Heart left ventricle (tissue), 13 donors: ENCODE results near the gene CREBBP.

Source experiments
- CTCF ChIP-seq, 12 donors: fragments of 200-600 bp; sonication (generic) in 4 of 12; IDR thresholded peaks; one replicate each; pipeline versions ENCODE4 v1.5.0 to v1.8.0; 2018 to 2022; ENCODE audit warnings: antibody characterized with exemption in 12 of 12, mild to moderate bottlenecking in 5 of 12
- POLR2A ChIP-seq, 2 donors: fragments of 450-650 bp; IDR thresholded peaks; one replicate each; pipeline ENCODE4 v1.6.1; 2017; ENCODE audit warnings: antibody characterized with exemption in 2 of 2, mild to moderate bottlenecking in 2 of 2, moderate library complexity in 2 of 2
- donor health status: ischemic (EF 13 %, LVEDD 7.1; RV severe dilation, severe dysfunction).
- donor health status: DM: no; HTN: yes; CAD: no.
- donor health status: DM: no; HTN: no; CAD: no.
- donor health status: ischemic (EF 25% LVEDD 6.9; RV normal size, moderate dysfunction).
- donor health status: ischemic (EF 25% LVEDD 5.7; RV mildly dilated, moderate dysfunction).
- donor health status: ischemic (EF 35%, LVEDD 5.7; RV mildly dilated, moderate dysfunction).
- donor health status: nonischemic (EF 11% LVEDD 7.7; RV severe dilation, severe dysfunction).
- donor health status: DM: yes; HTN: yes; CAD: no.
- donor health status: PGD.
- donor health status: ischemic (EF 29% LVEDD 5.4; RV normal size, mild dysfunction).
- donor health status: nonischemic (EF 23%, LVEDD 6.1; RV moderate dilation, normal function).

GRCh38 chr16:3825940-3826339 lies 54.6 kb downstream of the CREBBP start:
- TF ChIP-seq CTCF (IDR thresholded peaks at IDR 0.05) = no peak
- TF ChIP-seq POLR2A (IDR thresholded peaks at IDR 0.05) = no peak
